Measurements from ENCODE around the gene MEGF6.
"Not testable (repeated sequence)": the region's sequence is repeated elsewhere in the genome, so short reads cannot be mapped to it uniquely, and the experiment has no call there.

GRCh38 chr1:3575515-3575914 lies 35.8 kb downstream of the MEGF6 start:
- TF ChIP-seq CTCF (IDR thresholded peaks at IDR 0.05; ENCODE audit: extremely low read depth in 1 of 2, insufficient read depth in 1 of 2, low read depth in 1 of 2, low read length in 2 of 2); MAX (IDR thresholded peaks at IDR 0.05; ENCODE audit: insufficient read depth, insufficient read length); EZH2 (IDR thresholded peaks at IDR 0.05; ENCODE audit: borderline replicate concordance, low read depth, low read length, severe bottlenecking); POLR2A (IDR thresholded peaks at IDR 0.05; ENCODE audit: low read depth, low read length); POLR2AphosphoS5 (IDR thresholded peaks at IDR 0.05; ENCODE audit: insufficient read depth, low read depth, low read length); JUN (IDR thresholded peaks at IDR 0.05; ENCODE audit: borderline replicate concordance, insufficient read depth, insufficient read length, low read depth); MYC (IDR thresholded peaks at IDR 0.05; ENCODE audit: low read depth, low read length): not testable (repeated sequence)

Data from endothelial cell of umbilical vein (primary cell).